OCI-LY1 (cell line): ENCODE data around the gene CSMD2.

Source experiments
- H2AFZ ChIP-seq: fragments of 200-600 bp; sonication (generic), shearing (Covaris generic); 2 replicates; pipeline ENCODE4 v1.6.0; 2014; ENCODE audit warnings: antibody characterized with exemption, mild to moderate bottlenecking, low read length
- H3F3A ChIP-seq: fragments of 200-600 bp; sonication (generic), shearing (Covaris generic); 2 replicates; pipeline ENCODE4 v1.6.0; 2014; ENCODE audit warnings: mild to moderate bottlenecking, antibody characterized with exemption, low read length, moderate library complexity; ENCODE audit not compliant: insufficient read depth
- H3K27ac ChIP-seq: fragments of 200-600 bp; sonication (generic); 2 replicates; pipeline ENCODE4 v1.5.1; 2014; ENCODE audit warnings: low read length, mixed run types, mild to moderate bottlenecking, low read depth; ENCODE audit not compliant: poor library complexity, severe bottlenecking
- H3K27me3 ChIP-seq: fragments of 200-600 bp; sonication (generic); 2 replicates; pipeline ENCODE4 v1.6.0; 2014; ENCODE audit warnings: antibody characterized with exemption, mild to moderate bottlenecking, low read length, moderate library complexity; ENCODE audit not compliant: insufficient read depth
- H3K36me3 ChIP-seq: fragments of 200-600 bp; sonication (generic); 2 replicates; pipeline ENCODE4 v1.6.1; 2014; ENCODE audit warnings: mild to moderate bottlenecking, antibody characterized with exemption, low read length, moderate library complexity, mixed read lengths; ENCODE audit not compliant: insufficient read depth
- H3K4me1 ChIP-seq: fragments of 200-600 bp; sonication (generic); 2 replicates; pipeline ENCODE4 v1.5.1; 2014; ENCODE audit warnings: mild to moderate bottlenecking, low read length, moderate library complexity; ENCODE audit not compliant: insufficient read depth, severe bottlenecking
- H3K4me2 ChIP-seq: fragments of 200-600 bp; sonication (generic), shearing (Covaris generic); 2 replicates; pipeline ENCODE4 v1.6.1; 2014; ENCODE audit warnings: low read length
- H3K4me3 ChIP-seq: fragments of 200-600 bp; sonication (generic); 2 replicates; pipeline ENCODE4 v1.5.1; 2014; ENCODE audit warnings: low read length, low read depth, mild to moderate bottlenecking, mixed read lengths; ENCODE audit not compliant: poor library complexity, severe bottlenecking
- H3K79me2 ChIP-seq: fragments of 200-600 bp; shearing (Covaris generic); 2 replicates; pipeline ENCODE4 v1.6.1; 2016; ENCODE audit warnings: mixed run types, low read length, mixed read lengths; ENCODE audit not compliant: insufficient read depth
- H3K9ac ChIP-seq: fragments of 200-600 bp; sonication (generic), shearing (Covaris generic); 2 replicates; pipeline ENCODE4 v1.6.1; 2014; ENCODE audit warnings: mild to moderate bottlenecking, low read length, mixed read lengths
- H3K9me2 ChIP-seq: fragments of 200-600 bp; sonication (generic), shearing (Covaris generic); 2 replicates; pipeline ENCODE4 v1.6.1; 2014; ENCODE audit warnings: low read depth, mild to moderate bottlenecking, low read length, mixed read lengths
- H3K9me3 ChIP-seq: fragments of 200-600 bp; shearing (Covaris generic); 2 replicates; pipeline ENCODE4 v1.6.1; 2014; ENCODE audit warnings: low read length, mixed read lengths
- H4K20me1 ChIP-seq: fragments of 200-600 bp; sonication (generic), shearing (Covaris generic); 2 replicates; pipeline ENCODE4 v1.6.0; 2016; ENCODE audit warnings: mild to moderate bottlenecking, low read length; ENCODE audit not compliant: insufficient read depth
- EZH2 ChIP-seq: fragments of 200-600 bp; sonication (generic), shearing (Covaris generic); IDR thresholded peaks from 2 replicates; pipeline ENCODE4 v1.8.0; 2017; ENCODE audit warnings: borderline replicate concordance, mixed run types, mild to moderate bottlenecking, antibody characterized with exemption, low read length, moderate library complexity, mixed read lengths
- TF ChIP-seq, protein P1 (sequence below): fragments of 200-600 bp; sonication (generic), shearing (Covaris generic); IDR thresholded peaks from 2 replicates; pipeline ENCODE4 v1.5.1; 2017; ENCODE audit warnings: mild to moderate bottlenecking, antibody characterized with exemption, low read length, moderate library complexity, mixed read lengths

Gene CSMD2

DNA sequence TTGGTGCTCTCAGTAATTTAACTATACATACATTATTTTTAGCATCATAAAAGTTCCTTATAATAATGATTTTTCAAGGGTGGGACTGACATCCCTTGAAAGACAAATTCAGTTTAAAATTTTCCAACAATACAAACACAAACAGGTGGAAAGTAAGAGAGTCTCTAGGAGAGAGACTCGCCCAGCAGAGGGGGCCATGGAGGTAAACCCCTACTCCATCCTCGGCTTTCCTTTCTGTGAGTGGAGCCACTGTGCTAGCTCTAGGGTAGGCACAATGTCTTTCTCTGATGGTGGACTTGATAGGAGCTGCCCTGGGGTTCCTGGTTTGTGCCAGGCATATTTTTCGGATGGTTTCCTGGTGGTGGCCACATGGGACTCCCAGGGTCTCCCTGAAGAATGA is 8.3 kb downstream of the CSMD2 start:
- H2AFZ ChIP-seq, result no peak overlapping the region
- TF ChIP-seq, protein P1, sequence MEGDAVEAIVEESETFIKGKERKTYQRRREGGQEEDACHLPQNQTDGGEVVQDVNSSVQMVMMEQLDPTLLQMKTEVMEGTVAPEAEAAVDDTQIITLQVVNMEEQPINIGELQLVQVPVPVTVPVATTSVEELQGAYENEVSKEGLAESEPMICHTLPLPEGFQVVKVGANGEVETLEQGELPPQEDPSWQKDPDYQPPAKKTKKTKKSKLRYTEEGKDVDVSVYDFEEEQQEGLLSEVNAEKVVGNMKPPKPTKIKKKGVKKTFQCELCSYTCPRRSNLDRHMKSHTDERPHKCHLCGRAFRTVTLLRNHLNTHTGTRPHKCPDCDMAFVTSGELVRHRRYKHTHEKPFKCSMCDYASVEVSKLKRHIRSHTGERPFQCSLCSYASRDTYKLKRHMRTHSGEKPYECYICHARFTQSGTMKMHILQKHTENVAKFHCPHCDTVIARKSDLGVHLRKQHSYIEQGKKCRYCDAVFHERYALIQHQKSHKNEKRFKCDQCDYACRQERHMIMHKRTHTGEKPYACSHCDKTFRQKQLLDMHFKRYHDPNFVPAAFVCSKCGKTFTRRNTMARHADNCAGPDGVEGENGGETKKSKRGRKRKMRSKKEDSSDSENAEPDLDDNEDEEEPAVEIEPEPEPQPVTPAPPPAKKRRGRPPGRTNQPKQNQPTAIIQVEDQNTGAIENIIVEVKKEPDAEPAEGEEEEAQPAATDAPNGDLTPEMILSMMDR, result no peak
- no peak for TF ChIP-seq EZH2
- H3K79me2 ChIP-seq, result no peaks in the 10 kb centered on the region
- no peak overlapping the region for H3K27ac ChIP-seq
- H3K9me2 ChIP-seq, result no peaks in the 10 kb centered on the region
- H3K4me2 ChIP-seq, result no peak overlapping the region
- no peak overlapping the region for H3K9ac ChIP-seq
- H3K27me3 ChIP-seq, result no peaks in the 10 kb centered on the region
- no peaks in the 10 kb centered on the region for H3F3A ChIP-seq
- H3K36me3 ChIP-seq, result no peaks in the 10 kb centered on the region
- H4K20me1 ChIP-seq, result no peaks in the 10 kb centered on the region
- H3K4me3 ChIP-seq, result no peak overlapping the region
- H3K4me1 ChIP-seq, result no peaks in the 10 kb centered on the region
- no peaks in the 10 kb centered on the region for H3K9me3 ChIP-seq

- H3K4me2 ChIP-seq, result no peak overlapping the region
- H3K27ac ChIP-seq, result no peak overlapping the region
- no peaks in the 10 kb centered on the region for H3K4me1 ChIP-seq
- H3K79me2 ChIP-seq, result no peaks in the 10 kb centered on the region
- H3F3A ChIP-seq, result no peaks in the 10 kb centered on the region
- H3K4me3 ChIP-seq, result no peak overlapping the region
- no peak for TF ChIP-seq EZH2
- H3K9me2 ChIP-seq, result no peaks in the 10 kb centered on the region
- H2AFZ ChIP-seq, result no peak overlapping the region
- no peak overlapping the region for H3K9ac ChIP-seq
- H3K27me3 ChIP-seq, result no peaks in the 10 kb centered on the region
- no peaks in the 10 kb centered on the region for H4K20me1 ChIP-seq
- no peaks in the 10 kb centered on the region for H3K9me3 ChIP-seq
- no peaks in the 10 kb centered on the region for H3K36me3 ChIP-seq
Measured at GRCh38 chr1:34155860-34156259, 9.2 kb downstream of the CSMD2 start.

DNA sequence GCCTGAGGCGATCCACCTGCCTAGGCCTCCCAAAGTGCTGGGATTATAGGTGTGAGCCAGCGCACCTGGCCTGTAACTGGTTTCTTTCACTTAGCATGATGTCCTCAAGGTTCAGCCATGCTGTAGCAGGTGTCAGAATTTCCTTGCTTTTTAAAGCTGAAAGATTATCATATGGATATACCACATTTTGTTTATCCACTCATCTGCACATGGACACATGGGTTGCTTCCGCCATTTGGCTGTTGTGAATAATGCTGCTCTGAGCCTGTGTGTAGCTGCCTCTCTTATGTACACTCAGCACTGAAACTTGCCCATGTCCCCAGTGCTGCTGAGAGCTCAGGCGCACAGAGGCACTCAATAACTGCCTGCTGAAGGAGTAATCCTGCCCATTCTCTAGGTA is 11.8 kb downstream of the CSMD2 start:
- no peak overlapping the region for H3K9ac ChIP-seq
- H3K79me2 ChIP-seq, result no peaks in the 10 kb centered on the region
- no peak overlapping the region for H3K27ac ChIP-seq
- no peaks in the 10 kb centered on the region for H3K27me3 ChIP-seq
- TF ChIP-seq, protein P1, result no peak
- TF ChIP-seq EZH2, result no peak
- H3F3A ChIP-seq, result no peaks in the 10 kb centered on the region
- H3K4me3 ChIP-seq, result no peak overlapping the region
- H3K36me3 ChIP-seq, result no peaks in the 10 kb centered on the region
- H3K4me1 ChIP-seq, result no peaks in the 10 kb centered on the region
- no peak overlapping the region for H3K4me2 ChIP-seq
- H4K20me1 ChIP-seq, result no peaks in the 10 kb centered on the region
- H3K9me2 ChIP-seq, result no peaks in the 10 kb centered on the region
- no peak overlapping the region for H2AFZ ChIP-seq
- no peaks in the 10 kb centered on the region for H3K9me3 ChIP-seq

DNA sequence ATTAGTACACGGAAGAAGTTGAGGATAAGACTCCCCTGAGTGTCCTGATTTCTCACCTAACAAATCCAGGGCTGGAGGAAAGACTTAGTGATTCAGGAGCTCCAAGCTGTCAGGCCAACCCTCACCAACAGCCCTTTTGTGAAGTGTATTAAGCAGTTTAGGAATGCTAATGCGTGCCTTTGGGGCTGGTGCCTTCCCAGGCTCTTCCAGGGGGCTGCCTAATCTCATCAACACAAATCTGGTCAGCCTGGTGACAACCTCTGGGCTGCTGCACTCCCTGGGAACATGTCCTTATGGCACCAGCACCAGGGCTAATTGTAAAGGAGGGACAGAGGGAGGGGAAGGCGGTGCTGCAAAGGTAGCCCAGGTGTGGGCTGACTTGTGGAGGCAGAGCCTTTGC is 15.5 kb downstream of the CSMD2 start:
- Histone ChIP-seq H3K9me2 (no peaks in the 10 kb centered on the region), H3F3A (no peaks in the 10 kb centered on the region), H3K9ac (no peak overlapping the region), H4K20me1 (no peaks in the 10 kb centered on the region), H3K79me2 (no peaks in the 10 kb centered on the region), H3K4me2 (no peak overlapping the region), H3K4me1 (no peaks in the 10 kb centered on the region), H3K27ac (no peak overlapping the region), H3K27me3 (no peaks in the 10 kb centered on the region), H3K36me3 (no peaks in the 10 kb centered on the region), H3K9me3 (no peaks in the 10 kb centered on the region), H2AFZ (no peak overlapping the region), H3K4me3 (no peak overlapping the region)
- TF ChIP-seq EZH2, result no peak
- TF ChIP-seq, protein P1, result no peak
